ENCODE data around the gene VCX2.
"Not testable (repeated sequence)": the region's sequence is repeated elsewhere in the genome, so short reads cannot be mapped to it uniquely, and the experiment has no call there.

Gene VCX2

GRCh38 chrX:8125566-8125965 lies 45.5 kb downstream of the VCX2 start:
- DNase-seq (ENCODE audit: insufficient read length, low spot score) (no peak), FAIRE-seq (no peak)

GRCh38 chrX:8122538-8122937 lies 48.5 kb downstream of the VCX2 start:
- no peak for FAIRE-seq
- DNase-seq (ENCODE audit: insufficient read length, low spot score) = no peak

GRCh38 chrX:8121391-8121790 lies 49.7 kb downstream of the VCX2 start:
- not testable (repeated sequence) for DNase-seq (ENCODE audit: insufficient read length, low spot score); FAIRE-seq
